ENCODE data around the gene PHYHIPL.

Gene PHYHIPL

DNA sequence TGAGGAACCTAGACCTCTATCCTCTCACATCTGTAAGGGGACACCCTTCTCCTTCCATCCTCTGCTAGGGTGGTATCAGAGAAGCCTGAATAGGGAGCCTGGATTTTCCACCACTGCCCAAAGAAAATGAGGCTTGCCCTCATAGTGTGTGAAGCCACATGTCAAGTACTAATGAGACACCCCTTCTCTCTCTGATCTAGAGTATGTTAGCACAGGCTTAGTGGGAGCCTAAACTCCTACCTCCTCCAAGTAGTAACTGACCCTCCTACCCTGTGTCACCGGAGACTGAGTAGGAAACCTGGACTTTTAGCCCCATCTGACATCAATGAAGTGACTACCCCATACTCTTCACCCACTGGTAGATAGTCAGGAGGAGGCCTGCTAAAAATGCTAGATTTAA is 65.6 kb downstream of the PHYHIPL start:
- no peak overlapping the region for H3K4me3 ChIP-seq (ENCODE audit: low read depth in 1 of 2, low read length in 1 of 2)
- H3K36me3 ChIP-seq, result no peaks in the 10 kb centered on the region
- TF ChIP-seq, protein P1, sequence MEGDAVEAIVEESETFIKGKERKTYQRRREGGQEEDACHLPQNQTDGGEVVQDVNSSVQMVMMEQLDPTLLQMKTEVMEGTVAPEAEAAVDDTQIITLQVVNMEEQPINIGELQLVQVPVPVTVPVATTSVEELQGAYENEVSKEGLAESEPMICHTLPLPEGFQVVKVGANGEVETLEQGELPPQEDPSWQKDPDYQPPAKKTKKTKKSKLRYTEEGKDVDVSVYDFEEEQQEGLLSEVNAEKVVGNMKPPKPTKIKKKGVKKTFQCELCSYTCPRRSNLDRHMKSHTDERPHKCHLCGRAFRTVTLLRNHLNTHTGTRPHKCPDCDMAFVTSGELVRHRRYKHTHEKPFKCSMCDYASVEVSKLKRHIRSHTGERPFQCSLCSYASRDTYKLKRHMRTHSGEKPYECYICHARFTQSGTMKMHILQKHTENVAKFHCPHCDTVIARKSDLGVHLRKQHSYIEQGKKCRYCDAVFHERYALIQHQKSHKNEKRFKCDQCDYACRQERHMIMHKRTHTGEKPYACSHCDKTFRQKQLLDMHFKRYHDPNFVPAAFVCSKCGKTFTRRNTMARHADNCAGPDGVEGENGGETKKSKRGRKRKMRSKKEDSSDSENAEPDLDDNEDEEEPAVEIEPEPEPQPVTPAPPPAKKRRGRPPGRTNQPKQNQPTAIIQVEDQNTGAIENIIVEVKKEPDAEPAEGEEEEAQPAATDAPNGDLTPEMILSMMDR (IDR thresholded peaks at IDR 0.05), result no peak
- no peaks in the 10 kb centered on the region for H3K27me3 ChIP-seq
- no peaks in the 10 kb centered on the region for H3K9me3 ChIP-seq
- H3K27ac ChIP-seq, result no peak overlapping the region
- H3K4me1 ChIP-seq (ENCODE audit: control insufficient read depth in 1 of 2, insufficient read depth in 1 of 2, low read depth in 1 of 2, low read length in 1 of 2), result no peaks in the 10 kb centered on the region

DNA sequence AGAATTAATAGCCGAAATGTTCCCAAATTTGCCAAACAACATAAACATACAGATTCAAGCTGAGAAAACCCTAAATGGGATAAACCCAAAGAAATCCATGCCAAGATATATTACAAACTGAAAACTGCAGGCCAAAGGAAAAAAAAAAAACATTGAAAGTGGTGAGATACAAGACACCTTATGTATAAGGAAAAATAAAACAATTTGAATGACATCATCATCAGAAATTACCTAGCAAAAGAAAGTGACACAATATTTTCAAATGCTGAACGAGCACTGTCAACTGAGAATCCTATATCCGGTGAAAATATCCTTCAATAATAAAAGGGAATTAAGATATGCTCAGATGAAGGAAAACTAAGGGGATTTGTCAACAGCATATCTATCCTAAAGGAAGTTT is 66.5 kb downstream of the PHYHIPL start:
- Histone ChIP-seq H3K27ac (no peak overlapping the region), H3K4me1 (ENCODE audit: control insufficient read depth in 1 of 2, insufficient read depth in 1 of 2, low read depth in 1 of 2, low read length in 1 of 2) (no peaks in the 10 kb centered on the region), H3K9me3 (no peaks in the 10 kb centered on the region), H3K36me3 (no peaks in the 10 kb centered on the region), H3K27me3 (no peaks in the 10 kb centered on the region), H3K4me3 (ENCODE audit: low read depth in 1 of 2, low read length in 1 of 2) (no peak overlapping the region)
- TF ChIP-seq, protein P1 (IDR thresholded peaks at IDR 0.05), result no peak

DNA sequence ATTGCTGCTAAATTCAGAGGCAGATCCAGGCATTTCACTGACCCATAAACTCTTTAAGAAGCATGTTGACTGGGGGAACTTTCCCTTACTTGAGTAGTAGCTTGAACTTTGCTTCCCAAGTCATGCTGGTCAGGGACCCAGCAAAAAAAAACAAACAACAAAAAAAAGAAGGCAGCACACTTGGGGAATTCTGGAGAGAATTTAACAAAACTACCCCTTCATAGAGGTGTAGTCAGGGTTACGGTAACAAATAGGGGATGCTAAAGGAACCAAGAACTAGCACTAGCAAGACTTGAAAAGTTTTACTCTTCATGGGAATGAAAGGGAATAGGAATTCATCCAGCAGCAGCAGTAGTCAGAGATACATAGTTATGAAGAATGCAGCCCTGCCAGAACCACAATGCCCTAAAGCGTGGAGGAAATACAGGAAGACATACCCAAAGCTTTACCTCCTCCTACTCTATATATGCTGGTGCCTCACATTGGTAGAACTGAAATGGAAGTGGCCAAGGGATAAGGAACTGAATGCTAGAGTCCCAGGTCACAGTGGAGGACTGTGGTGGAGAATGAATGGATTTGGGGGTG is 67.3 kb downstream of the PHYHIPL start:
- no peak overlapping the region for H3K4me3 ChIP-seq (ENCODE audit: low read depth in 1 of 2, low read length in 1 of 2)
- H3K27ac ChIP-seq, result no peak overlapping the region
- no peaks in the 10 kb centered on the region for H3K4me1 ChIP-seq (ENCODE audit: control insufficient read depth in 1 of 2, insufficient read depth in 1 of 2, low read depth in 1 of 2, low read length in 1 of 2)
- TF ChIP-seq, protein P1 (IDR thresholded peaks at IDR 0.05), result no peak
- no peaks in the 10 kb centered on the region for H3K36me3 ChIP-seq
- H3K9me3 ChIP-seq, result no peaks in the 10 kb centered on the region
- H3K27me3 ChIP-seq, result no peaks in the 10 kb centered on the region

DNA sequence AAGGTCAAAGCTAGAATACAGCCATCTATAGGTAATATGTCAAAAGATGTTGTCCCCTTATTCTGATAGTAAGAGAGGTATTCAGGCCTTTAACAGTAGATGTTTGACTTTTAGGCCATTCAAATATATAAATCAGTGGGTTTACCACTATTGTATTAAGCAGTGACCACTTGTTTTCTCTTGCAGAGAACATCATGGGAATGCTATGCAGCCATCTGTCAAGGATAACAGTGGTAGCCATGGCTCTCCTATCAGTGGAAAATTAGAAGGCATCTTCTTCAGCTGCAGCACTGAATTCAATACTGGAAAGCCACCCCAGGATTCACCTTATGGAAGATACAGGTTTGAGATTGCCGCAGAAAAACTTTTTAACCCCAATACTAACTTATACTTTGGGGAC is 68.4 kb downstream of the PHYHIPL start:
- Histone ChIP-seq H3K36me3 (no peaks in the 10 kb centered on the region), H3K4me3 (ENCODE audit: low read depth in 1 of 2, low read length in 1 of 2) (no peak overlapping the region), H3K4me1 (ENCODE audit: control insufficient read depth in 1 of 2, insufficient read depth in 1 of 2, low read depth in 1 of 2, low read length in 1 of 2) (no peaks in the 10 kb centered on the region), H3K27me3 (no peaks in the 10 kb centered on the region), H3K9me3 (no peaks in the 10 kb centered on the region), H3K27ac (no peak overlapping the region)
- TF ChIP-seq, protein P1 (IDR thresholded peaks at IDR 0.05), result no peak

DNA sequence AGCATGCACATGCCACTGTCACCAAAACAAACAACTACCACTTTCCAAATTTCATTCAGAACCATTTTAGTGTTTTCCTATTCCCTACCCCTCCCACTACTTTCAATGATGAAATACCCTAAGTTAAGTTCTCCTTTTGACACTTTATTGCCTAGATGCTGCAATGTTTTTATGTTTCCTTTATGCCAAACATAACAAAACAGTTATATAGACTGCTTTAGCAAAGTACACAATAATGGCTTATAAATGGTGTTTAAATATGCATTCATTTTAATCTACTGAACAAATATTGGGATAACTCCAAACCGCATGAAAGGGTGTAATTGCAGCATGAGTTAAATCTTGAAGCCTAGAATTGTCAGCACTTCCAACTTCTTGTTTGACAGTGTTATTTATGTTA is 69.2 kb downstream of the PHYHIPL start:
- no peak overlapping the region for H3K27ac ChIP-seq
- no peaks in the 10 kb centered on the region for H3K36me3 ChIP-seq
- TF ChIP-seq, protein P1 (IDR thresholded peaks at IDR 0.05), result no peak

DNA sequence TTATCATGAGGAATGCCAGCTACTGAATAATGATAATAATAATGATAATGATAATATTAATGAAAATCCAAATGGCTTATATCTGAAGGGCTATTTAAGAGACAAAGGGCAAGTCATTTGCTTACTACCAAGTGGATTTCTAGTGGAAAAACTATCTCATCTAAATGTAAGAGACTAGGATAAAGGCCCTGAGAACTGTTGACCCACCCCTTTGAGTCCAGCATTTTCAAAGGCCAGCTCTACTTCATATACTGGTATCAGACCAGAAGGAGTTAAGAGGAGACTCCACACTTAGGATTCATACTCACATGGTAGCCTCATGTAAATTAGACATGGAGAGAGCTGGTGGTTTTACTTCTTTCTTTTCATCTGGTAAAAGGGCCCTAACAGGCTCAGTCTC is 76.0 kb downstream of the PHYHIPL start:
- no peak overlapping the region for H3K4me3 ChIP-seq (ENCODE audit: low read depth in 1 of 2, low read length in 1 of 2)
- H3K36me3 ChIP-seq, result no peaks in the 10 kb centered on the region
- no peak overlapping the region for H3K27ac ChIP-seq
- H3K9me3 ChIP-seq, result no peaks in the 10 kb centered on the region
- TF ChIP-seq, protein P1 (IDR thresholded peaks at IDR 0.05), result no peak
- H3K4me1 ChIP-seq (ENCODE audit: control insufficient read depth in 1 of 2, insufficient read depth in 1 of 2, low read depth in 1 of 2, low read length in 1 of 2), result no peaks in the 10 kb centered on the region
- H3K27me3 ChIP-seq, result no peaks in the 10 kb centered on the region

More for the DNA sequence above, 69.2 kb downstream of the PHYHIPL start:
- H3K4me1 ChIP-seq (ENCODE audit: control insufficient read depth in 1 of 2, insufficient read depth in 1 of 2, low read depth in 1 of 2, low read length in 1 of 2), result no peaks in the 10 kb centered on the region
- no peaks in the 10 kb centered on the region for H3K27me3 ChIP-seq
- no peaks in the 10 kb centered on the region for H3K9me3 ChIP-seq
- no peak overlapping the region for H3K4me3 ChIP-seq (ENCODE audit: low read depth in 1 of 2, low read length in 1 of 2)

All from neutrophil (primary cell).